Muscle of leg (tissue), 11 donors: ENCODE results near the gene SGPL1. TPM values are rescaled to one million over a fixed set of nuclear protein-coding genes. Genes with fewer than 3 reads are reported as not detected.

Experiments
- DNase-seq: peaks from one replicate; pipeline ENCODE4 v3.0.0; 2013
- H3K27ac ChIP-seq: one replicate; pipeline ENCODE4 v1.5.1; 2013; ENCODE audit warnings: mild to moderate bottlenecking, low read length, control low read depth
- H3K27me3 ChIP-seq: one replicate; pipeline ENCODE4 v1.6.1; 2013; ENCODE audit warnings: low read length; ENCODE audit not compliant: control insufficient read depth, insufficient read depth
- H3K36me3 ChIP-seq: one replicate; pipeline ENCODE4 v1.6.1; 2013; ENCODE audit warnings: low read length; ENCODE audit not compliant: control insufficient read depth, insufficient read depth
- H3K4me1 ChIP-seq: one replicate; pipeline ENCODE4 v1.6.1; 2013; ENCODE audit warnings: low read length; ENCODE audit not compliant: control insufficient read depth, insufficient read depth
- H3K4me3 ChIP-seq: one replicate; pipeline ENCODE4 v1.5.1; 2013; ENCODE audit warnings: low read length, control low read depth
- H3K9me3 ChIP-seq: replicated peaks from 2 replicates; pipeline ENCODE4 v1.6.1; 2013; ENCODE audit warnings: low read depth, low read length; ENCODE audit not compliant: control insufficient read depth
- WGBS: methylation state at CpG from one replicate; pipeline ENCODE4 v1.1.5; 2013; ENCODE audit warnings: missing lambda C conversion rate; ENCODE audit not compliant: insufficient coverage; 5-methylcytosine and 5-hydroxymethylcytosine counted together
- polyA plus RNA-seq, 8 donors: library from polyadenylated mRNA; unstranded; fragments of 120-200 nt; gene quantifications; one replicate each; pipeline versions ENCODE4 v1.2.1 to v1.2.3, GENCODE V29; 2013; ENCODE audit warnings: inconsistent platforms in 1 of 8, low replicate concordance in 1 of 8; ENCODE audit not compliant: insufficient read length in 8 of 8, insufficient read depth in 1 of 8
- total RNA-seq: library from RNA; stranded (reverse); fragments of 120-200 nt; gene quantifications from one replicate; pipeline ENCODE4 v1.2.4, GENCODE V29; 2013

The SGPL1 gene
- total and polyA plus RNA-seq, 9 donors = 17.4 to 29.1 (median 23.5) TPM

DNA sequence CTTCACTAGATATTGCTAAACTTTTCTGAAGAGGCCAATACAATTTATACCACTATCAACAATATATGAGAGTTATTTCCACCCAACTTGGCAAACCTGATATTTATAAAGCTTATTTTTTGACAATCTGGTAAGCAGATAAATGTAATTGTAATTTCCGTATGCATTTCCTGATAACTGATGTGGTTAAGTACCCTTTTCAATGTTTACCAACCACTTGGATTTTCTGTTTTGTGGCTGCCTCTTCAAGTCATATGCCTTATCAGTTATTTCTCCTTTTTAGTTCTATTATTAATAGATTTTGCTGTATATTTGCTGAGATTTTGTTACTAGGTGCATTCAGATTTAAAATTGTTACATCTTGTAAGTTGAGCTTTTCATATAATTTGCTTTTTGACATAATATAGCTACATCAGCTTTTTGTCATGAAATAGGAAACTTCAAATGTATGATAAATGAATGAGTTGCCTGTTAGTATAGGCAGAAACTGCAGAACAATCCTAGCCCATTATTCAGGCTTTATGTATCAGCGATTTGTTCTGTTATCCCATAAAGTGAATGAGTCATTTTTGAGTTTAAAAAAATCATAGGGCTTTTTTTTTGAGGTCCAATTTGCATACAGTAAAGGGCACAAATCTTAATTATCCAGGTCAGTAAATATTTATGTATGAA lies 11.5 kb downstream of the SGPL1 start:
- Histone ChIP-seq H3K4me3 (no peak overlapping the region), H3K9me3 (no peaks in the 10 kb centered on the region), H3K27ac (no peak overlapping the region), H3K36me3 (peaks cover 13% of the 10 kb centered on the region), H3K4me1 (peaks cover 13% of the 10 kb centered on the region), H3K27me3 (no peaks in the 10 kb centered on the region)
- no peak for DNase-seq
- no CpG with 5 or more reads among the region's 2 CpGs for WGBS

DNA sequence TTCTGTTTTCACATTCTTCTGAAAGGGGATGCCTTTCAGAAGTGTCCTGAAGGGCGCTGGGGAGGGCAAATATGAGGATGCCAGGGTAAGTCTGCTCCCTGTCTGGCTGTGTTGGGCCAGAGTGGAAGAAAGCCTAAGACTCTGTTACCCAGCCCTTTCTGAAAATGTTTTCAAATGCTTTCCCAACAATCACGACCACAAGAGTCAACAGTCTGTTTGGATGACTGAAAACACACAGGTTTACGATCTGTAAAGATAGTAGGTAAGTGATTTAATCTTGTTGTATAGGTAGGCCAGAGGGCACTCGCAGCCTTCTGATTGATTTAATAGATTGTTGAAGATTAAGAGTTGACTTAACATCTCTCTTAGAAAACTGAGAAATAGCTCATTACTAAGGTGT lies 13.2 kb downstream of the SGPL1 start:
- DNase-seq = no peak
- H3K36me3 ChIP-seq = peaks cover 11% of the 10 kb centered on the region
- no CpG with 5 or more reads among the region's 4 CpGs for WGBS
- peak overlapping the region; percentile 47 for H3K27ac ChIP-seq
- H3K27me3 ChIP-seq = no peaks in the 10 kb centered on the region
- peaks cover 13% of the 10 kb centered on the region for H3K4me1 ChIP-seq
- no peak overlapping the region for H3K4me3 ChIP-seq
- H3K9me3 ChIP-seq = no peaks in the 10 kb centered on the region

GRCh38 chr10:70829543-70829942 lies 13.8 kb downstream of the SGPL1 start:
- H3K36me3 ChIP-seq = peaks cover 11% of the 10 kb centered on the region
- no peaks in the 10 kb centered on the region for H3K27me3 ChIP-seq
- peak; percentile 76 for DNase-seq
- H3K27ac ChIP-seq = peak overlapping the region; percentile 64
- H3K9me3 ChIP-seq = no peaks in the 10 kb centered on the region
- peaks cover 13% of the 10 kb centered on the region for H3K4me1 ChIP-seq
- no peak overlapping the region for H3K4me3 ChIP-seq
- WGBS = 71% methylated on average over 1 of the region's 5 CpGs

GRCh38 chr10:70830164-70830563 lies 14.4 kb downstream of the SGPL1 start:
- Histone ChIP-seq H3K9me3 (no peaks in the 10 kb centered on the region), H3K36me3 (peaks cover 8% of the 10 kb centered on the region), H3K27ac (peak overlapping the region; percentile 64), H3K4me1 (peaks cover 13% of the 10 kb centered on the region), H3K27me3 (no peaks in the 10 kb centered on the region), H3K4me3 (no peak overlapping the region)
- WGBS = no CpG with 5 or more reads among the region's 3 CpGs
- DNase-seq = peak; percentile 32

- no peak for DNase-seq
- Histone ChIP-seq H3K36me3 (peaks cover 6% of the 10 kb centered on the region), H3K4me1 (peaks cover 13% of the 10 kb centered on the region), H3K9me3 (no peaks in the 10 kb centered on the region), H3K27me3 (no peaks in the 10 kb centered on the region), H3K4me3 (no peak overlapping the region), H3K27ac (no peak overlapping the region)
- WGBS = no CpG with 5 or more reads among the region's 3 CpGs
These were observed 16.5 kb downstream of the SGPL1 start for GRCh38 chr10:70832221-70832620.

DNA sequence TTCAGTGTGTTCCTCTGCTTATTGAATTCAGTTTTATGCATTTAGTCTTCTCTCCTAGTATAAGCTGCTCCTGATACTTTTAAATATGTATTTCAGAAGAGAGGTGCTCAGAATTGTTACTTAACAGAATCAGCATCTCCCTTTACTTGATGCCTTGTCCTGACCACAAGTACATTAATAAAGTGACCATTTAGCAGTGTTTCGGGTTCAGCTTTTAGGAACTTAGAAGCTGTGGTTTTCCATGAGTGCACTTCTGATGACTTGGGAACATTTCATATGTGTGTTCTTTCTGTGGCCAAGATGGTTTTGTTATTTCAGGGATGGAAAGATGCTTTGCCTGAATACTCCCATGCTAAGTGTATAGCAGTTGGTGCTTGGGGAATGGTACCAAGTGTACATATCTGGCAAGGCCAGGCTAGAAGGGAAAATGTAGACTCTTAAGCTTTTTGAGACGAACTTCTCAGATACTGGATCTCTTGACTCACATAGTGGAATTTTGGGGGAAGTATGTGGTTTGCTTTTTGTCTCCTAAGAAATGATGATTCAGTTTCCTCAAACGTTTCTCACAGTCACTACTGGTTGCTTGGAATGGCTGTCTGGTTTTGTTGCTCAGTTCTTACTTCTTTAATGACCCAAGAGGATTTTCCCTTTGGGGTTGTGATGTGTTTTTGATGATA lies 17.2 kb downstream of the SGPL1 start:
- WGBS = 60% methylated on average over 1 of the region's 3 CpGs
- peaks cover 13% of the 10 kb centered on the region for H3K4me1 ChIP-seq
- H3K9me3 ChIP-seq = peaks cover 2% of the 10 kb centered on the region
- H3K27ac ChIP-seq = no peak overlapping the region
- peak; percentile 70 for DNase-seq
- no peaks in the 10 kb centered on the region for H3K27me3 ChIP-seq
- H3K36me3 ChIP-seq = peaks cover 8% of the 10 kb centered on the region
- no peak overlapping the region for H3K4me3 ChIP-seq

DNA sequence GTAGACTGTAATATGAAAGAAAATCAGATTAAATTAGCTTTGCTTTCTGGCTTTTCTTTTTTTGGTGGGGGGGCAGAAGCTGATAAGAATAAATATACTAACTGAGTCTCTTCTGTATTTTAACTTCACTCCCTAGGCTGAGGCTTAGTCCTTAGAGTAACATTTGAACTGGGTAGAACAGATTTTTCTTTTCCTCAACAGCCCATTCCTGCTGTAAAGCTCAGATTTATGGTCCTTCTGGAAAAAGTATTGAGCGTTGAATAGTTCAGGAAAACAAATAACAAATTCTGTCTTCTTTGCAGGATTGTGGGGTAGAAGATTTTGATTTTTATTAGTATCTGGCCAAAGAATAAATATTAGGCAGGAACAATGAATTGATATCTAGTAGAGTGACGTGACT lies 17.9 kb downstream of the SGPL1 start:
- H3K27ac ChIP-seq = no peak overlapping the region
- H3K27me3 ChIP-seq = no peaks in the 10 kb centered on the region
- H3K4me1 ChIP-seq = peaks cover 13% of the 10 kb centered on the region
- peaks cover 2% of the 10 kb centered on the region for H3K9me3 ChIP-seq
- H3K36me3 ChIP-seq = peaks cover 8% of the 10 kb centered on the region
- 70% methylated on average over 2 of the region's 2 CpGs for WGBS
- no peak for DNase-seq
- H3K4me3 ChIP-seq = no peak overlapping the region

DNA sequence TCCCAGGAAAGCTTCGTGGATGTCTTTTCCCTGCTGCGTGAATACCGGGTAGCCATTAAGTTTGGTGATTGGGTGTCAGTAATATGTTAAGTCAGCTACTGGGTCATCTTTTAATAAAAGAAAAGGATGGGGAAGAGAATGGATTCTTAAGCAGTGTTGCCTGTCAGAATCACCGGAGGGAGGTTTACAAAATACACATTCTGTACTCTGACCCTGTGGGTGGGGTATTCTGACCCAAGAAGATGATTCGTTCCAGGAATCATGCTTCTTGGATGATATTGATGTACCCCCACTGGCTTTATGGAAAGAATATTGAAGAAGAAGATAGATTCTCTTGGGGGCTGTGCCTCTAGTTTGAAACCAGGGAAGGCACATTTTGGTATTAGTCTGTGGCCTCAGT lies 18.3 kb downstream of the SGPL1 start:
- no peak for DNase-seq
- Histone ChIP-seq H3K4me3 (no peak overlapping the region), H3K4me1 (peaks cover 10% of the 10 kb centered on the region), H3K27me3 (no peaks in the 10 kb centered on the region), H3K9me3 (peaks cover 2% of the 10 kb centered on the region), H3K27ac (no peak overlapping the region), H3K36me3 (peaks cover 8% of the 10 kb centered on the region)
- WGBS = 77% methylated on average over 3 of the region's 5 CpGs

DNA sequence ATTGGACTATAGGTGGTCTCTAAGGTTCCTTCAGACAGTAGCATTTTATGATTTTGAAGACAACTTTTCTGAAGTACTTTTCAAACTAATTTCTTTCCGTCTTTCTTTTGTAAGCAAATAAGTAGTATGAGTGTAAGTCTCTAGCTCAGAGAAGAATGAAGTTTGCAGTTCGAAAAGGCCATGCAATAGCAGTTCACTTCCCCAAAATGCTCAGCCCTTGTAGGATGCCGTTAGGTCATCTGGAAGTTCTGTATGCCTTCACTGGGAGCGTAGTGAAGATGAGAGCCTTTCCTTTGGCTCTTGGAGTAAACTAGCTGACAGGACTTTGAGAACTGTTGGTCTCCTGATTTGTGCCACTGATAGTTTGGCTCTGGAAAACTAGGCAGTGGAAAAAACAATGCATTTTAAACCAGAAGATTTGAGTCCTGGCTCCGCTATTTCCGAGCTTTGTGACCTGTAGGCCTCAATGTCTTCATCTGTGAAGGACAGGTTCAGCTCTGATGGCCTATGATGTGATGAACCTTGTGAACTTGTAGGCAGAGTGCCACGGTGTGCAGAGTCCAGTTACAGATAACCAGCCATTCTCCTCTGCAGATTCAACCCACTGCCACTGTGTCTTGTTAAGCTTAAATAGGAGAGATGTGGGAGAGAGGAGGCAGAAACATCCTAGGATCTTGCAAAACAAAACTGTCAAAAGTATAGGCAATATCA lies 18.8 kb downstream of the SGPL1 start:
- Histone ChIP-seq H3K27me3 (no peaks in the 10 kb centered on the region), H3K36me3 (peaks cover 8% of the 10 kb centered on the region), H3K9me3 (peaks cover 2% of the 10 kb centered on the region), H3K4me3 (no peak overlapping the region), H3K27ac (no peak overlapping the region), H3K4me1 (peaks cover 9% of the 10 kb centered on the region)
- DNase-seq = no peak
- 80% methylated on average over 4 of the region's 7 CpGs for WGBS

DNA sequence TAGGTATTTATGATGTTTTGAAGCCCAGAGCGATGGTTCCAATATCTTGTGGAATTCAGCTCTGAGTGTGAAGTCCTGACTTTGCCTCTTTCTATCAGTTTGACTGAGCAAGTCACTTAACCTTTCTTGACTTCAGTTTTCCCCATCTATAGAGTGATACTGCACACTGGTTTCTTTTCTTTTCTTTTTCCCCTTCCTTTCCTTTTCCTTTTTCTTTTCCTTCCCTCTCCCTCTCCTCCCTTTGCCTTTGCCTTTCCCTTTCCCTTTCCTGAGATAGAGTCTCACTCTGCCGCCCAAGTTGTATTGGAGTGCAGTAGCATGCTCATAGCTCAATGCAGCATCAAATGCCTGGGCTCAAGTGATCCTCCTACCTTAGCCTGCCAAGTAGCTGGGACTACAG lies 20.6 kb downstream of the SGPL1 start:
- 83% methylated on average over 1 of the region's 2 CpGs for WGBS
- H3K36me3 ChIP-seq = peaks cover 6% of the 10 kb centered on the region
- peaks cover 2% of the 10 kb centered on the region for H3K9me3 ChIP-seq
- no peak overlapping the region for H3K27ac ChIP-seq
- no peaks in the 10 kb centered on the region for H3K27me3 ChIP-seq
- peaks cover 4% of the 10 kb centered on the region for H3K4me1 ChIP-seq
- DNase-seq = no peak
- no peak overlapping the region for H3K4me3 ChIP-seq
